HG03558 (cell line): ENCODE results near the gene INPP5A.

Experiments used
- ATAC-seq: cut with Tn5 transposase; IDR thresholded peaks from one replicate; pipeline ENCODE4 v1.9.1; 2021; ENCODE audit warnings: moderate number of reproducible peaks; ENCODE audit not compliant: unreplicated experiment; ENCODE audit errors: extremely low read depth

Gene INPP5A

DNA sequence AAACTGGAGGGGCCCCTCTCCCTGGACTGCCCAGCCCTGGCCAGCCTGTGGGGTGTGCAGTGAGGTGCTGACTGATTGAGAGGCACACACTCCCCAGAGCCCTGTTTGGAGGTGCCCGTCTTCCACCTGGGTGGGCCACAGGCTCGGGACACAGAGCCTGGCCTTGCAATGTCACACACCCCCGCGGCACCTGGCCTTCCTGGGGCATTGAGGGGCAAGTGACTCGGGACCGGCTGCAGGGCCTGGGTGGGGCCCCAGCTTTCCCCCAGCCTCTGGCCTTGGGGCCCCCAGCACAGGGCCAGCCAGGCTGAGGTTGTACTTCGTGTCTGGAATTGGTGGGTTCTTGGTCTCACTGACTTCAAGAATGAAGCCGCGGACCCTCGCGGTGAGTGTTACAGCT, 262.3 kb downstream of the INPP5A start:
- no peak for ATAC-seq

DNA sequence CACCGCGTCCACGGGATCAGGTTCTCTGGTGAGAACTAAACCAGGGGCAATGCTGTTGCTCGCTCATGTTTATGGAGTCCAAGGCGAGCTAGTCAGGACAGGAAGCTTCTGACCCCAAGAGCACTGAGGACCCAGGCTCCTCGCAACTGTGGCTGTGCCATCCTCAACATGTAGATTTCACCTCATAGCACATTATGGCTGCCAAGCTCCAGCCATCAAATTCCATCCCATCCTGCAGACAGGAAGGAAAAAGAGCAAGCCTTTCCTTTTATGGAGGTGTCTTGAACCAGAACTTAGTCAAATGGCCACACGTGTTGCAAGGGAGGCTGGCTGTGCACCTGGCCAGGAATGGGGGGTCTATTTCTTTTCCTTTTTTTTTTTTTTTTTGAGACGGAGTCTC, 264.5 kb downstream of the INPP5A start:
- ATAC-seq, result no peak

DNA sequence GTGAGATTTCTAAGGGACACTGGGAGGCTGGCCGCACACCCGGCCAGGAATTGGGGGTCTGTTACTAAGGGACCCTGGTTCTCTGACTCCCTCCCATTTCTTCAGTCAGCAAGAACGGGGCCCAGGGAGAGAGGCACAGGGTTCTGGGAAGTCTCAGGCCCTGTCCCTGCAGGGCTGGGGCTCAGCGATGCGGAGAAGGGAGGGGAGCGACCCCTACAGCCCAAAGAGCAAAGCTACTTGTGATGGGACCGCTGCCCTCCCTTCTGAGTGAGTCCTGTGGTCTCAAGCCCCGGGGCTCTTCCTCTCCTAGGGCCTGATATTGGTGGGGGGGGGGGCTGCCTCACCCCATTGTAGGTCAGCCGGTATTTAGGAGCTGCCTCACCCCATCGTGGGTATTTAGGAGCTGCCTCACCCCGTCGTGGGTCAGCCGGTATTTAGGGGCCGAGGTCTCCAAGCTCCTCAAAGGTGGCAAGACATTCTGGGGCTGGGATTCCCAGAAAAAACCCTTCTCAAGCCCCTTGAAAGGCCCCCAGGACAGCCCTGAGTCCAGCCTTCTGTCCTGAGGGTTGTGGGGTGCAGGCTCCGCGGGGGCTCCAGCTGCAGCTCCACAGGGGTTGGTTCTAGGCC, 265.2 kb downstream of the INPP5A start:
- no peak for ATAC-seq

DNA sequence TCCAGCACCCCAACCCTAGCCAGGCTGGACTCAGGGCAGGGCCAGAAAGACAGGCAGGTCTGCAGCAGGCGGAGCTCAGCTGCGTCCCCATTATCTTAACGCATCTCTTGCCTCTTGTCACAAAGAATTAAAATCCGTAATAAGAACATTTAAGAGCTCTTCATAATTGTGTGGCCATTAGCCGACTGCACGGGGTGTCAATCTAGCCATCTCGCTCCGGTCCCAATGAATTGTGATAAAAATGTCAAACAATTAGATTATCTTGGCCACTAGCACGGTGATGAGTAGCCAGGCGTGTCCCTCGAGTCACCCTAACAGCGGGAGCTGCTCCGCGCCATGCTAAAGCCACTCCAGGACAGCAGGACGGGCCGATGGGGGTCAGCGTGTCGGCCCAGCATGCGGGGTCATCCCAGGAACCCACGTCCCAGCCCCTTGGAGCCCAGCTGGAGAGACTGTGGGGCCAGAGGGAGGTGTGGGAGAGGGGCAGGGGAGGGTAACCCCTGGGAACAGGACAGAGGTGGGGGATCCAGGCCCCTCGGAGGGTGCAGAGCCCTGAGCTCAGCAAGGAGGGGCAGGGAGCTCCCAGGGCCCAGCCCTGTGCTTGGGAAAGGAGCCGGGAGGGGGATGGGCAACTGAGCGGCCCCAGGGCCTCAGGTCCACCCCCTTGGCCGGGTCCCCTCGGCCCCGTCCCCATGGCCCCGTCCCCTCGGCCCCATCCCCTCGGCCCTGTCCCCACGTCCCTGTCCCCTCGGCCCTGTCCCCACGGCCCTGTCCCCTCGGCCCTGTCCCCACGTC, 266.0 kb downstream of the INPP5A start:
- no peak for ATAC-seq

DNA sequence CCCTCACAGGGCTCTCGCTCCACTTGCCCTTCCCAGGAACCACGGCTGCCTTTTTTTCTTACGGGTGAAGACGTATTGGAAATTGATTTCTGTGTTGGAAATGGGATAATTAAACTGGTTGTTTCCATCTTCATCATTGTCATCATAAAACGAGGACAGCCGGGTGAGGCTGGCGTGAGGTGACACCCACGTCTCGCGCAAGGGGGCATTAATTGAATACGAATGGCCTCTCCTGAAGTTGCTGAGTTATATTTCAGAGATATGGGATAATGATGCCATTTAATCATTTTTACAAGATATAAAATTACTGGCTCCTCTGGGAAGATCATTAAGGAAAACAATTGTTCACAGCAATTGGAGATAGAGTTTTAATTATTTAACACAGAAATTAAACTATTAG, 266.7 kb downstream of the INPP5A start:
- ATAC-seq, result no peak

DNA sequence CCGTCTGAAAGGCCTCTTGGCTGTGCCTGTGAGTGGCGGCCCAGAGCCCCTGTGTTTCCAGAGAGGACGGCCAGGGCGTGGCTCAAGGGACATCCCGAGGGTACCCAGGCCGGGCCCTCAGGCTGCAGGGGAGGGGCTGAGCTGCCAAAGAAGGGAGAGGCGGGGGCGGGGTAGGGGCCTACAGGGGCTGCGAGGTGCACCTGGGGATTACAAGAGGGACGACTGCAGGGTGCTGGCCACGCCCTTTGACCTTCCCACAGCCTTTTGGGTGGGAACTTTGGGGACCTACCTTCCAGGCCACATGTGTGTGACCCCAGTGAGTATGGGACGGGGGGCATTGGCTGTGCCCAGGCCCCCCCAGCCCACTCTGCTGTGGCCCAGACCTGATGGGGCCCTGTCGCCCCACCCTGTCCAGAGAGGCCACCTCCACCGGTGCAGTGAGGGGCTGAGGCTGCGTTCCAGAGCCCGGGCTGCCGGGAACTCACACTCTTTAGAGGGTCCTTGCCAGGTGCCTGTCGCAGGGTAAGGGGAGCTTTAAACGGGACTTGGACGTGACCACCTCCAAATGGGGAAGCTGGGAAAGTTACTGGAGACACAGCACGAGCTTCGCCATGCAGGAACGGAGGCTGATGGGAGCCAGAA, 267.3 kb downstream of the INPP5A start:
- no peak for ATAC-seq

DNA sequence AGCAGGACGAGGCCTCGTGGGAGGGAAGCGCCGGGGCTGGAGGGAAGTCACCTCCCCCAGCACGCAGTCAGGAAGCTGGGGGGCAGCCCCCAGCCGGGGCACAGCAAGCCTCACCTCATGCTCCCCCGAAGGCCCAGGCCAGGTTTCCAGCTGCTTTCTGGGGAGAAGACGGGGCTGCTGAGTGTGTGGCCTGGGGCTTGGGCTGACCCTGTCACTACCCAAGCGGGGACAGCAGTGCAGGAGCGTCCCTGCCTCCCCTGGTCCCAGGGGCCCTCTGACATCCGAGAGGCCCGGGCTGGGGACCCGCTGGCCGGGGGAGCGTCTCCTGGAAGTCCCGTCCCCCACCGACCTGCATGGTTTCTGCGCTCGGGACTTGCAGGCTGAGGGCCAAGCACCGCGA, 268.0 kb downstream of the INPP5A start:
- no peak for ATAC-seq

DNA sequence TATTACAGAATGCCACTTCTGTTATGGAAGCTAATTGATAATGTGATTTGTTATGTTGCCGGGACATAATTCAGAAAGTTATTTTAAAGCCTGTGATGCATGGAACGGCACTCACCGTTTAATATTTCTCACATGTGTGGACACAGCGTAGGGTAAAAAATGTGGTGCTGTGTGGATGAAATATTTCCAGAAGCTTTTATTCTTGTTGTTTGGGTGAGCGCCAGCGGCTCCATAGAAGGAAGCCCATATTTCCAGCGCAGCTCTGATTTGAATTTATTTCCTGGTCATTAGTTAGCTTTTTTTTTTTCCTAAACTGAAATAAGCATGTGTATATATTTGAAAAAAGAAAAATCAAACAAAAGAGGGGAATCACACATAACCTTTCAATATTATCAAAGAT, 268.5 kb downstream of the INPP5A start:
- ATAC-seq, result no peak

DNA sequence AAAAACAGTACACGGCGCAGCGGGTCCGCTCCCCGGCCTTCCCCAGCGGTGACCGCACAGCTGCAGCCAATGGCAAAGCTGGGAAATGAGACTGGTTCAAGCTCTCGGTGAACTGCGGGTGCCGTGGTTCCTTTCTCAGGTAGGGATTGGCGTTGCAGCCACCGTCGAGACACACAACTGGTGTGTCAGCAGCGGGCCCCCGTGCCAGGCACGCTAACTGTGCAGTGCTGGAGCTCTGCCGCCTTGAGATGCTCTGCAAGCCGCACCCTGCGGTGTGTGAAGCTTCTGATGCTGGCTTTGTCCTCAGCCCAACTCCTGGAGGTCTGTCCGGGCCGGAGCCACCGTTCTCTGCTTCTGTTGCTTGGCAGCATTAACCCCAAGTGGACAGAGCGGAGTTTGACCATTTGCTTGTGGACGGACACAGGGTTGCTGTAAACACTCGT, 269.0 kb downstream of the INPP5A start:
- no peak for ATAC-seq

DNA sequence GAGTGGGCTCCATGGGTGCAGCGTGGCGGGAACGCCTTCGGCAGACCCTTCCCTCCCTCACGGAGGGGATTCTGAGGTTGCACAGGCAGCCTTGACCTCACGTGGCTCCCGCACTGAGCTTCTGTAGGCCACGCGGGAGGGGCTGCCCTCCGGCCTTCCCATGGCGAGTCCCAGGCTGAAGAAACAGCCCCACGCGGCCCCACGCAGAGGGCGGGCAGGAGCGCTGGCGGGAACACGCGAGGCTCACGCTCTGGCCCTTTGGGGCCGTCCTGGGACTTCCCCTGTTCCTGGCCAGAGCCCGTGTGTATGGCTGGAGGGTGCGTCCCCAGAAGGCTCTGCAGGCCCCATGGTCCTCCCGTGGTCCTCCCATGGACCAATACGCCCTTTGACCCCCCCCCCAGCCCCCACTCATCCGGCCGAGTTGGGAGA, 270.0 kb downstream of the INPP5A start:
- no peak for ATAC-seq

DNA sequence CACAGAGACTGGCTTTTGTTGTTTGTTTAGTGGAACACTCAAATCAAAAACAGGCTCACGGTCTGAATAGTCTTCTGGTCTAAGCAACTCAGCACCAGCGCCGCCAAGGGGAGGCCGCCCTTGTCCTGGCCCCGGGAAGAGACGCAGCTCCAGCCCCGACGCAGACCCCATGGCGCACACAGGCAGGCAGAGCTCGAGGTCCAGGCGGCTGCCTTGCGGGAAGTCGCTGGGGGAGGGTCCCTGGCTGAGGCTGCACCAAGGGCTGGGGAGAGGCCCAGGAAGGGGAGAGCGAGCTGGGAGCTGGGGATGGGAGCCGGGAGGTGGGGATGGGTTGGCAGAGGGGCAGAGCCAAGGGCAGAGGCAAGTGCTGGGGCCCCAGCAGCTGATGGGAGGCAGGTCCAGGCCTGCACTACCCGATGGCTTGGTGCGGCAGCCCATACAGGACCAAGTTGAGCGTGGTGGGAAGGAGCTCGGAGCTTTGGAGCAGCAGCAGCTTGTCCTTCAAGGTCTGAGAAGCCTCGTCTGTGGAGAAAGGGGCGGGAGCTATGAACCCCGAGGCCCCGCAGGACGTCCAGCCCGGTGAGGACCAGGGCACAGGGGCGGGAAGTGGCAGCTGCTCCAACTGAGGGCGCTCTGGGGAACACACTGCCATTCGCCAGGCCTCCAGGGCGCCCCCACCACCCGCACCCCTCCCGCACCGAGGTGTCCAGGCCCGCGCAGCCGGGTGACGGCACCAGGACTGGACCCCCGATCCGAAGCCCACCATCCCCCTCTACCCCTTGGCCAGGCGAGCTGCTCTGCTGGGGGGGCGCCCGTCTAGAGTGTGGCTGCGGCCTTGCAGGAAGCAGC, 271.0 kb downstream of the INPP5A start:
- ATAC-seq, result no peak

DNA sequence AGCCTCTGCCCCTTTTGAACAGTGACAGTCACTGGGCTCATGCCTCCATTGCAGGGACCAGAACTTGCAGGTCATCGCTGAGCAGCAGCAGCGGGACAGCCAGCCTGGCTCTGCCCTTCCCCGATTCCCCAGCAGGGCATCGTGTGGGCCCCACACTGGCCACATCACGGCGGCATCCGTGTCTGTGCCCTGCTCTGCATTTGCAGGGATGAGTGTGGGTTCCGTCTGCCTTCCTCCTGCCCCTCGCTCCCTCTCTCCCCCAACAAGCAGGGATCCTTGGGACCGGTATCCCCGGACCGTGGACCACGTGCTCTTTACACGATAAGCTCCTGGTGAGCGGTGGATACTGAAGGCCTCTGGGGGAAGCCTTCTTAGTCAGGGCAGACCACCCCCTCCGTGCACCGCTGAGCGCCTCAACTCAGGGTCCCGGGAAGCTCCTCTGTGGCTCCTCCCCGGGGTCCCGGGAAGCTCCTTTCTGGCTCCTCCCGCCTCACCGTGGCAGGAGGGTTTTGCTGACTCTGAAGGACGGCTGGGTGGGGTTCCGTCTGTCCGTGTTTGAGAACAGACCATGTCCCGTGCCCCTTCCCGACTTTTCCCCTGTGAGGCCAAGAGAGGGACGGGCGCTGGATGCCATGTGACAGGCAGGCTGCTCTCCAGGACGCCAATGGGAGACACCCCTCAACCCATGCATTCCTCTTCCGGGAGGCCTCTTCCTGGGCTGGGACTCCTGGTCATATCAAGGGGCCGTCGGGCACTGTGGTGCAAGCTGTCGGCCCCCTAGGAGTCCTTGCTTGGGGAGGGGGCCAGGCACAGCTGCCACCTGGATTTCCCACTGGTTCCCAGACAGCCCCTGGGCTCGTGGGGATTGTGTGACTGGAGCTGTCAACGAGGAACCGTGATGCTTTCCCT, 271.9 kb downstream of the INPP5A start:
- ATAC-seq, result no peak

DNA sequence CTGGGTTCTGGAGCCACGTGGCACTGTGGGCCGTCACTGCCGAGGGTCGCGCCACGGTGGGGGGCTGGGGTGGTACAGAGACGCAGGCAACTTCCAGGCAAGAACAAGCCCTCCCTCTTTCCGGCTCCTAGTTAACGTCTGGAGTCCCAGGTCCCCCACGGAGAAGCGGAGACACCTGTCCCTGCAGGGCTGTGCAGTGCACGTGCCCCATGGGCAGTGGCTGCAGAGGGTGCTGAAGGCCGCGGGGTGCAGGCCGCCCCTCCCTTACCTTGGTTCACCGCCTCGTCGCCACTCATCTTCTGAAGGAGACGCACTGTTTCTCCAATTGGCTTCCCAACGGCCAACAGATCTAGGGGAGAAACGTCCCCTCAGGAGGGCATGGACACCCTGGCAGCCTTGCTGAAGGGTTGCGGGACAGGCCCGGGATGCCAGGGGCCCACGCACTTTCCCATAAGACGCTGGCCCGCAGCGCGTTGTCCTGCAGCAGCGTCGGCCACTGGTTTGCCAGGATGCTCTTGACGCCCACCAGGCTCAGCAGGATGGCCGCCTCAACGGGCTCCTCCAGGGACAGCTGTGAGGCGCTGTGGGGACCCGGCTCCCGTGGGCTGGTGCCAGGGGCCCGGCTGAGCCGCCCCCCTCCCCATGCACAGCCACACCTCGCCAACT, 272.7 kb downstream of the INPP5A start:
- no peak for ATAC-seq

DNA sequence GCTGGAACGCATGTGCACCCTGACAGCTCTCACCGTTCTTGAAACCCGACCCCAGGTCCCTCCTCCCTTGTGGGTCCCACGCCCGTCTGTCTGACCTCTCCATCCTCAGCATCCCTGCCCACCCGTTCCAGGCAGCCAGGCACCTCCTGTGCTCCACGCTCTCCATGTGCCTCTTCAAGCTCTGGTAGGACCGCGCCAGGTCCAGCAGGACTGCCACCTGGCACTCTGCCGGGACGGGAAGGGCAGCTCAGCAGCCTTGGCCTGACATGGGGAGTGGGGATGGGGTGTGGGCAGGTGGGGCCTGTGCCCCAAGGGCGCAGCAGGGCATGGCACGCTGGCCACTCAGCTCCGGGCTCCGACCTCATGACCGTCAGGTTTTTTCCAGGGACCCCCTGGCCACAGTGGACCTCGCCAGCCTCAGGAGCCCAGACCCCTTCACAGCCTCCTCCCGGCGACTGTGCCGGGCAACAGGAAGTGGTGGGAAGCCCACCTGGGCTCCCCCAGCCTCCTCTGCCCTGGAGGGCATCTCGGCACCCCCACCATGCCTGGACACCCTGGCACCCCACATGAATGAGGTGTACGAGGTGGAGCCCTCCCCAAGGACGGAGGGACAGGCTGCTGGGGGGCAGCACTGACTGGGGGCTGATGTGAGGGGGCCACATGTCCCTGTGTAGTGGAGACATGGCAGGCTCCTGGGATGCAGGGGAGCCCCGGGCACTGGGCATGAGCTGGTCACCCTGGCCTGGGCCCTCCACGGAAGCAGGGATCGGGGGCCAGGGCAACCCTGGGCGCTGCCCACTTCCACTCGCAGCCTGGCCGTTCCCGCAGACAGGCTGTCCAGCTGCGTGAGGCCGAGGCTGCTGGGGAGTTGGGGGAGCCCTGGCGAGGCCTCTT, 273.5 kb downstream of the INPP5A start:
- no peak for ATAC-seq

DNA sequence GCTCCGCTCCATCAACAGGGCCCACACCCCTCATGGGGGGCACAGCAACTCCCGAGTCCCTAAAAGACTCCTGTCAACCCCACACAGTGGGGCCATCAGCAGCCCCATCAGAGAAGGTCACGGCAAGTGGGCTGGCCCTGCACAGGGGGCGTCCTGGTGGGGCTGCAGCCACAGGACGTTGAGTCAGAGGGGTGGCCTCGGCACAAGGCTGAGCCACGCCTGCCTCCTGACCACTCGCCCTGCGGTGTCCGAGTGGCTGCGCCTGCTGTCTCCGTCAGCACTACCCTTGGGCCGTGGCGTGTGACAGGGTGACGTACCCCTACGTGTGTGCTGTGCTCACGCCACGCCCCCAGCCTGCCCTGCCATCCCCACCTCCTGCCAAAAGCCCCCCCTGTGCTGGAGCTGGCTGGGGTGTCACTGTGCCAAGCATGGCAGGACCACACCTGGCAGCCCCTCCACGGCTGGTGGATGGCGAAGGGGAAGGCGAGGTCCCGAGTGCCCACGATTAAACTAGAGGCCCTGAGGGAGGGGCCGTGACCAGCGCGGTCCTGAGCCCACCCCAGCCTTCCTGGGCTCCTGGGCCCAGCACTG, 274.4 kb downstream of the INPP5A start:
- no peak for ATAC-seq

DNA sequence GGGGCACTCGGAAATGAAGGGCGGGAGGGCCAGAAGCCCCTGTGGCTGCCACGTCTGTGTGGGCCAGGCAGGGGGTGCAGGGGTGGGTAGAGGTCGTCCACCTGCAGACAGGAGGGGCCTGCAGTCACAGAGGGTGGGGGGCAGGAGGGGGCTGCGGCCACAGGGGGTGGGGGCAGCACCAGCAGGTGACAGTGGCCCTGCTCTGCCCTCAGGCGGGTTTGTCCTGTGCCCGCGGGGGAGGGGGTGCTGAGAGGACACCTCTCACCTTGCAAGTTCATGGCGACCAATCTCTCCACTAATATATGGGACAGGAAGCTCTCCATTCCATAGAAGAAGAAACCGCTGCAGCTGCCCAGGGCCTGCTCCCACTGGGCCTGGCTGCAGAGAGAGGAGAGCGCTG, 274.9 kb downstream of the INPP5A start:
- ATAC-seq, result no peak

DNA sequence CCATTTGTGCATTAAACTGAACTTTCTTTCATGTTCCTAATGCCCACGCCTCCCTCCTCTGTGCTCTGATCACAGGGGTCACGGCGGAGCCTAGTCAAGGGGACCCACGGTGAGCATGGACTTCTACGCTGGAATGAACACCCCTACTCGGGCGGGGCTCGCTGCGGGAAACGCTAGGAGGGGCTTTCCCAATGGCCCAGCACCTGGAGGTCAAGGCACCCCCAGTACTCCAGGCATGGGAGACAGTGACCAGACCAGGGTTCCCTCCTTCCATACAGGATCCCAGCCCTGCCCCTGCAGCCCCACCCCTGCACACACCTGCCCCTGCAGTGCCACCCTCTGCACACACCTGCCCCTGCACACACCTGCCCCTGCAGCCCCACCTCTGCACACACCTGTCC, 275.4 kb downstream of the INPP5A start:
- no peak for ATAC-seq
